MCF 10A (cell line): Measurements from ENCODE around the gene SGIP1. TPM values are rescaled to one million over a fixed set of nuclear protein-coding genes. Genes with fewer than 3 reads are reported as not detected.

Experiments used
- BruUV-seq: library from RNA; stranded (reverse); fragments of 400-500 nt; replicated peaks from 2 replicates; lab custom pipeline; 2021; lab: Mats Ljungman, UMichigan
- CTCF ChIA-PET: fragments of 300-600 bp; sonication (Branson Sonifier 250); formaldehyde crosslinking; extraction: SDS; loops from one replicate; lab custom pipeline; 2021; ENCODE audit warnings: antibody characterized with exemption, inconsistent platforms; lab: Yijun Ruan, JAX
- POLR2A ChIA-PET: fragments of 300-600, 350-650 bp; sonication (Branson Sonifier 250); formaldehyde crosslinking; extraction: SDS; loops from one replicate; lab custom pipeline; 2020; ENCODE audit warnings: antibody characterized with exemption, inconsistent platforms; lab: Yijun Ruan, JAX
- DNase-seq: peaks from one replicate; pipeline ENCODE4 v3.0.0-alpha.2; 2018; ENCODE audit not compliant: unreplicated experiment
- H3K27ac Mint-ChIP-seq: one replicate; pipeline ENCODE4 v1.8.0; 2022; ENCODE audit warnings: mild to moderate bottlenecking, low read depth, mixed read lengths; ENCODE audit not compliant: unreplicated experiment
- H3K27me3 Mint-ChIP-seq: one replicate; pipeline ENCODE4 v1.8.0; 2022; ENCODE audit warnings: mixed read lengths; ENCODE audit not compliant: insufficient read depth, unreplicated experiment
- H3K36me3 Mint-ChIP-seq: one replicate; pipeline ENCODE4 v1.8.0; 2022; ENCODE audit warnings: mild to moderate bottlenecking, moderate library complexity, mixed read lengths; ENCODE audit not compliant: insufficient read depth, unreplicated experiment
- H3K4me1 Mint-ChIP-seq: one replicate; pipeline ENCODE4 v1.8.0; 2022; ENCODE audit warnings: mixed read lengths; ENCODE audit not compliant: insufficient read depth, unreplicated experiment
- H3K4me3 Mint-ChIP-seq: one replicate; pipeline ENCODE4 v1.8.0; 2022; ENCODE audit warnings: mild to moderate bottlenecking, moderate library complexity, mixed read lengths; ENCODE audit not compliant: unreplicated experiment
- H3K9me3 Mint-ChIP-seq: one replicate; pipeline ENCODE4 v1.8.0; 2022; ENCODE audit warnings: mixed read lengths; ENCODE audit not compliant: unreplicated experiment
- intact Hi-C: fragments of 100-400 bp; cut with micrococcal nuclease; formaldehyde crosslinking; loops from 2 replicates; pipeline ENCODE4 v1.14.1; 2022
- total RNA-seq: library from RNA; stranded (reverse); gene quantifications from 2 replicates; pipeline ENCODE4 v1.2.3, GENCODE V29; 2022
- TF ChIP-seq, protein P1 (sequence below): fragments of 200-600 bp; IDR thresholded peaks from one replicate; pipeline ENCODE4 v1.8.0; 2022; ENCODE audit warnings: antibody characterized with exemption, mild to moderate bottlenecking; ENCODE audit not compliant: unreplicated experiment

SGIP1 gene
- total RNA-seq, 1 experiment from 2014 or later, result not detected

DNA sequence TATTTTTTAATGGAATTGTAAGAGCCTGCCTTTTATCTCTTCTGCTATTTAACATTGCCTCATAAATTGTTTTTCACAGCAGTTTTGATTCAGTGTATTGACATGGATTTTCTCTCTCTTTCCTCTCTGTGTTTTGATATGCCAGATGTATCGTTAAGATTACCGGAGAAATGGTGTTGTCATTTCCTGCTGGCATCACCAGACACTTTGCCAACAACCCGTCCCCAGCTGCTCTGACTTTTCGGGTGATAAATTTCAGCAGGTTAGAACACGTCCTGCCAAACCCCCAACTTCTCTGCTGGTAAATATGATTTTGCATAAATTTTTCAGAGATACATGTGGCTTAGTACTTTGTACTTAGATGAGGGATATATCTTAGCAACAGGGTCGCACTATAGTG lies 195.2 kb downstream of the SGIP1 start:
- H3K9me3 Mint-ChIP-seq, result no peaks in the 10 kb centered on the region
- no peaks in the 10 kb centered on the region for H3K27me3 Mint-ChIP-seq
- H3K36me3 Mint-ChIP-seq, result no peaks in the 10 kb centered on the region
- ChIA-PET CTCF (interaction anchor here (1.0 kb wide), 1 partner anchor 12 kb away, joined by 3 read pairs; no protein-coding TSS in a partner anchor), POLR2A (no interaction called here)
- H3K27ac Mint-ChIP-seq, result peak overlapping the region; percentile 52
- H3K4me3 Mint-ChIP-seq, result no peak overlapping the region
- BruUV-seq, result no TSS peak
- peaks cover 16% of the 10 kb centered on the region for H3K4me1 Mint-ChIP-seq
- DNase-seq, result peak; percentile 38
- TF ChIP-seq, protein P1, sequence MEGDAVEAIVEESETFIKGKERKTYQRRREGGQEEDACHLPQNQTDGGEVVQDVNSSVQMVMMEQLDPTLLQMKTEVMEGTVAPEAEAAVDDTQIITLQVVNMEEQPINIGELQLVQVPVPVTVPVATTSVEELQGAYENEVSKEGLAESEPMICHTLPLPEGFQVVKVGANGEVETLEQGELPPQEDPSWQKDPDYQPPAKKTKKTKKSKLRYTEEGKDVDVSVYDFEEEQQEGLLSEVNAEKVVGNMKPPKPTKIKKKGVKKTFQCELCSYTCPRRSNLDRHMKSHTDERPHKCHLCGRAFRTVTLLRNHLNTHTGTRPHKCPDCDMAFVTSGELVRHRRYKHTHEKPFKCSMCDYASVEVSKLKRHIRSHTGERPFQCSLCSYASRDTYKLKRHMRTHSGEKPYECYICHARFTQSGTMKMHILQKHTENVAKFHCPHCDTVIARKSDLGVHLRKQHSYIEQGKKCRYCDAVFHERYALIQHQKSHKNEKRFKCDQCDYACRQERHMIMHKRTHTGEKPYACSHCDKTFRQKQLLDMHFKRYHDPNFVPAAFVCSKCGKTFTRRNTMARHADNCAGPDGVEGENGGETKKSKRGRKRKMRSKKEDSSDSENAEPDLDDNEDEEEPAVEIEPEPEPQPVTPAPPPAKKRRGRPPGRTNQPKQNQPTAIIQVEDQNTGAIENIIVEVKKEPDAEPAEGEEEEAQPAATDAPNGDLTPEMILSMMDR, result no peak
- intact Hi-C loops, result loop anchor here (5.0 kb wide), 2 partner anchors 207 to 227 kb away; no protein-coding TSS in a partner anchor

- Mint-ChIP-seq H3K27ac (peak overlapping the region; percentile 52), H3K4me1 (peaks cover 16% of the 10 kb centered on the region), H3K4me3 (no peak overlapping the region), H3K36me3 (no peaks in the 10 kb centered on the region), H3K9me3 (no peaks in the 10 kb centered on the region), H3K27me3 (no peaks in the 10 kb centered on the region)
- CTCF ChIA-PET, result interaction anchor here (1.0 kb wide), 1 partner anchor 13 kb away, joined by 3 read pairs; no protein-coding TSS in a partner anchor
- TF ChIP-seq, protein P1, result no peak
- POLR2A ChIA-PET, result no interaction called here
- no TSS peak for BruUV-seq
- intact Hi-C loops, result loop anchor here (5.0 kb wide), 2 partner anchors 207 to 227 kb away; no protein-coding TSS in a partner anchor
- DNase-seq, result no peak
Observed at GRCh38 chr1:66729523-66729922, 195.6 kb downstream of the SGIP1 start.

GRCh38 chr1:66730462-66730861 lies 196.5 kb downstream of the SGIP1 start:
- ChIA-PET POLR2A (no interaction called here), CTCF (interaction anchor here (0.5 to 0.6 kb wide), 3 partner anchors 202 to 726 kb away, joined by 3 read pairs; no protein-coding TSS in a partner anchor)

GRCh38 chr1:66731170-66731865 lies 197.4 kb downstream of the SGIP1 start:
- no peaks in the 10 kb centered on the region for H3K27me3 Mint-ChIP-seq
- no TSS peak for BruUV-seq
- CTCF ChIA-PET, result interaction anchor here (0.6 kb wide), 2 partner anchors 202 to 465 kb away, joined by 3 read pairs; no protein-coding TSS in a partner anchor
- no peak overlapping the region for H3K27ac Mint-ChIP-seq
- no peaks in the 10 kb centered on the region for H3K9me3 Mint-ChIP-seq
- H3K36me3 Mint-ChIP-seq, result no peaks in the 10 kb centered on the region
- intact Hi-C loops, result no loop called here
- POLR2A ChIA-PET, result interaction anchor here (0.7 kb wide), 1 partner anchor 1011 kb away, joined by 4 read pairs; no protein-coding TSS in a partner anchor
- H3K4me1 Mint-ChIP-seq, result peaks cover 16% of the 10 kb centered on the region
- TF ChIP-seq, protein P1, result no peak
- no peak for DNase-seq
- H3K4me3 Mint-ChIP-seq, result no peak overlapping the region

More at GRCh38 chr1:66730462-66730861, 196.5 kb downstream of the SGIP1 start:
- H3K27me3 Mint-ChIP-seq, result no peaks in the 10 kb centered on the region
- H3K9me3 Mint-ChIP-seq, result no peaks in the 10 kb centered on the region
- peaks cover 16% of the 10 kb centered on the region for H3K4me1 Mint-ChIP-seq
- intact Hi-C loops, result no loop called here
- H3K4me3 Mint-ChIP-seq, result no peak overlapping the region
- H3K36me3 Mint-ChIP-seq, result no peaks in the 10 kb centered on the region
- DNase-seq, result no peak
- H3K27ac Mint-ChIP-seq, result no peak overlapping the region
- BruUV-seq, result no TSS peak
- TF ChIP-seq, protein P1, result no peak
